ENCODE measurements around the gene ANKRD13B. TPM values are rescaled to one million over a fixed set of nuclear protein-coding genes. Genes with fewer than 3 reads are reported as not detected.
"Not testable (repeated sequence)": the region's sequence is repeated elsewhere in the genome, so short reads cannot be mapped to it uniquely, and the experiment has no call there.

ANKRD13B gene
- total RNA-seq, 1 experiment from 2014 or later: 31.4 TPM

DNA sequence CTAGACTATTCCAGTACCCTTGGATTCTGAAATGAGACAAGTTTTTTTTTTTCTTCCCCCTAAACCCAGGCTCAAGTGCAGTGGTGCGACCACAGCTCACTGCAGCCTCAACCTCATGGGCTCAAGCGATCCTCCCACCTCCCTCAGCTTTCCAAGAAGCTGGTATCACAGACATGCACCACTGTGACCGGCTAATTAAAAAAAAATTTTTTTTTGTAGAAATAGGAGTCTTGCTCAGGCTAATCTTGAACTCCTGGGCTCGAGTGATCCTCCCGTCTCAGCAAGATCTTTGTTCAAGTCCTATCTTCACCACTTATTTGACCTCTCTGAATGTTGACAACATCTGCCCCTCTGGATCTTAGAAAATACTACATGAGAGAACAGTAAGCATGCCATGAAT lies 56.4 kb downstream of the ANKRD13B start:
- H3K4me1 ChIP-seq (ENCODE audit: control insufficient read depth, insufficient read depth, low read length): no peaks in the 10 kb centered on the region
- H3K36me3 ChIP-seq (ENCODE audit: control insufficient read depth, insufficient read depth, low read length): no peaks in the 10 kb centered on the region
- BruUV-seq (replicated peaks): no TSS peak
- intact Hi-C loops (cut with micrococcal nuclease; ENCODE audit: unreplicated experiment) (no loop called here), in situ Hi-C loops (cut with HindIII; ENCODE audit: low pct_unique_long_range_greater_than_20kb, low sequenced_read_pairs) (no loop called here)
- ATAC-seq (no peak), DNase-seq (ENCODE audit: low read depth, low spot score) (no peak)
- ChIA-PET POLR2A (no interaction called here), CTCF (no interaction called here)
- TF ChIP-seq, protein P1, sequence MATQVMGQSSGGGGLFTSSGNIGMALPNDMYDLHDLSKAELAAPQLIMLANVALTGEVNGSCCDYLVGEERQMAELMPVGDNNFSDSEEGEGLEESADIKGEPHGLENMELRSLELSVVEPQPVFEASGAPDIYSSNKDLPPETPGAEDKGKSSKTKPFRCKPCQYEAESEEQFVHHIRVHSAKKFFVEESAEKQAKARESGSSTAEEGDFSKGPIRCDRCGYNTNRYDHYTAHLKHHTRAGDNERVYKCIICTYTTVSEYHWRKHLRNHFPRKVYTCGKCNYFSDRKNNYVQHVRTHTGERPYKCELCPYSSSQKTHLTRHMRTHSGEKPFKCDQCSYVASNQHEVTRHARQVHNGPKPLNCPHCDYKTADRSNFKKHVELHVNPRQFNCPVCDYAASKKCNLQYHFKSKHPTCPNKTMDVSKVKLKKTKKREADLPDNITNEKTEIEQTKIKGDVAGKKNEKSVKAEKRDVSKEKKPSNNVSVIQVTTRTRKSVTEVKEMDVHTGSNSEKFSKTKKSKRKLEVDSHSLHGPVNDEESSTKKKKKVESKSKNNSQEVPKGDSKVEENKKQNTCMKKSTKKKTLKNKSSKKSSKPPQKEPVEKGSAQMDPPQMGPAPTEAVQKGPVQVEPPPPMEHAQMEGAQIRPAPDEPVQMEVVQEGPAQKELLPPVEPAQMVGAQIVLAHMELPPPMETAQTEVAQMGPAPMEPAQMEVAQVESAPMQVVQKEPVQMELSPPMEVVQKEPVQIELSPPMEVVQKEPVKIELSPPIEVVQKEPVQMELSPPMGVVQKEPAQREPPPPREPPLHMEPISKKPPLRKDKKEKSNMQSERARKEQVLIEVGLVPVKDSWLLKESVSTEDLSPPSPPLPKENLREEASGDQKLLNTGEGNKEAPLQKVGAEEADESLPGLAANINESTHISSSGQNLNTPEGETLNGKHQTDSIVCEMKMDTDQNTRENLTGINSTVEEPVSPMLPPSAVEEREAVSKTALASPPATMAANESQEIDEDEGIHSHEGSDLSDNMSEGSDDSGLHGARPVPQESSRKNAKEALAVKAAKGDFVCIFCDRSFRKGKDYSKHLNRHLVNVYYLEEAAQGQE (IDR thresholded peaks at IDR 0.05; ENCODE audit: insufficient read depth in 1 of 2, low read depth in 2 of 2, low read length in 1 of 2): no peak
- TF ChIP-seq POLR2AphosphoS5 (IDR thresholded peaks at IDR 0.05; ENCODE audit: low read depth, low read length) (no peak), TCF7L2 (IDR thresholded peaks at IDR 0.05; ENCODE audit: low read depth, low read length) (no peak), SIN3A (IDR thresholded peaks at IDR 0.05; ENCODE audit: borderline replicate concordance, insufficient read depth, low read depth, low read length) (no peak)
- no peak overlapping the region for H3K4me3 ChIP-seq (ENCODE audit: low read depth in 2 of 2, low read length in 2 of 2)
- H3K9me3 ChIP-seq (ENCODE audit: control insufficient read depth, insufficient read depth, low read depth, low read length): no peaks in the 10 kb centered on the region
- H3K27ac ChIP-seq (ENCODE audit: low read length): no peak overlapping the region
- no peaks in the 10 kb centered on the region for H3K27me3 ChIP-seq (ENCODE audit: control insufficient read depth, insufficient read depth, low read length)

DNA sequence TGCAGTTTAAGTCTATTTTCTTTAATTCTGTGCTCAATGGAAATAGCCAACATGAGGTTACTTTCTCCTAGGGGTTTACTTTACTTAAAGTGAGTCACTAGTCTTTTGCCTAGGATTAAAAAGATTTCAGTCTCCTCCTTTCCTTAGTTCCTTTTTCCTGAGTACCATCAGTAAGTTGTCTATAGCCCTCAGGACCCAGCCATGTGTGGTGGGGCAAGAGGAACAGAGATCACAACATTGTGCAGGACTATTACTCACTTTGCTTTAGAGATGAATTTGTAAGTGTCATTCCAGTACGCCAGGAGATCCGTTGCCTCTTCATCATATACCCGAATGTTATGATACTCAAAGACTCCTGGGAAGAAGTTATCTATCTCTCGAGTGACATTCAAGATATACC lies 57.5 kb downstream of the ANKRD13B start:
- in situ Hi-C loops (cut with HindIII; ENCODE audit: low pct_unique_long_range_greater_than_20kb, low sequenced_read_pairs): no loop called here

DNA sequence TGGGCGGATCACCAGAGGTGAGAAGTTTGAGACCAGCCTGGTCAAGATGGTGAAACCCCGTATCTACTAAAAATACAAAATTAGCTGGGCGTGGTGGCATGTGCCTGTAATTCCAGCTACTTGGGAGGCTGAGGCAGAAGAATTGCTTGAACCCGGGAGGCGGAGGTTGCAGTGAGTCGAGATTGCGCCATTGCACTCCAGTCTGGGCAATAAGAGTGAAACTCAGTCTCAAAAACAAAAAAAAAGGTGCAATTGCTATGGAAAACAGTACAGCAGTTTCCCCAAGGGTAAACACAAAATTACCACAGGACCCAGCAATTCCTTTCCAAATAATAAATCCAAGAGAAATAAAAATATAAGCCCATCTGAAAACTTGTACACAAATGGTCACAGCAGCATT lies 59.0 kb downstream of the ANKRD13B start:
- intact Hi-C loops (cut with micrococcal nuclease; ENCODE audit: unreplicated experiment); H3K4me1 ChIP-seq (ENCODE audit: control insufficient read depth, insufficient read depth, low read length); CTCF ChIA-PET; in situ Hi-C loops (cut with HindIII; ENCODE audit: low pct_unique_long_range_greater_than_20kb, low sequenced_read_pairs); H3K27me3 ChIP-seq (ENCODE audit: control insufficient read depth, insufficient read depth, low read length); ATAC-seq; H3K36me3 ChIP-seq (ENCODE audit: control insufficient read depth, insufficient read depth, low read length); H3K4me3 ChIP-seq (ENCODE audit: low read depth in 2 of 2, low read length in 2 of 2); BruUV-seq (replicated peaks); DNase-seq (ENCODE audit: low read depth, low spot score); H3K9me3 ChIP-seq (ENCODE audit: control insufficient read depth, insufficient read depth, low read depth, low read length); H3K27ac ChIP-seq (ENCODE audit: low read length): not testable (repeated sequence)
- POLR2A ChIA-PET: interaction anchor here (0.6 kb wide), 1 partner anchor 129 kb away, joined by 8 read pairs; no protein-coding TSS in a partner anchor

More for the DNA sequence above, 57.5 kb downstream of the ANKRD13B start:
- Histone ChIP-seq H3K36me3 (ENCODE audit: control insufficient read depth, insufficient read depth, low read length) (no peaks in the 10 kb centered on the region), H3K4me3 (ENCODE audit: low read depth in 2 of 2, low read length in 2 of 2) (no peak overlapping the region), H3K9me3 (ENCODE audit: control insufficient read depth, insufficient read depth, low read depth, low read length) (no peaks in the 10 kb centered on the region), H3K27me3 (ENCODE audit: control insufficient read depth, insufficient read depth, low read length) (no peaks in the 10 kb centered on the region), H3K4me1 (ENCODE audit: control insufficient read depth, insufficient read depth, low read length) (no peaks in the 10 kb centered on the region), H3K27ac (ENCODE audit: low read length) (no peak overlapping the region)
- intact Hi-C loops (cut with micrococcal nuclease; ENCODE audit: unreplicated experiment): no loop called here
- ATAC-seq (no peak), DNase-seq (ENCODE audit: low read depth, low spot score) (no peak)
- ChIA-PET POLR2A (no interaction called here), CTCF (no interaction called here)
- BruUV-seq (replicated peaks): no TSS peak
- no peak for TF ChIP-seq POLR2AphosphoS5 (IDR thresholded peaks at IDR 0.05; ENCODE audit: low read depth, low read length)

DNA sequence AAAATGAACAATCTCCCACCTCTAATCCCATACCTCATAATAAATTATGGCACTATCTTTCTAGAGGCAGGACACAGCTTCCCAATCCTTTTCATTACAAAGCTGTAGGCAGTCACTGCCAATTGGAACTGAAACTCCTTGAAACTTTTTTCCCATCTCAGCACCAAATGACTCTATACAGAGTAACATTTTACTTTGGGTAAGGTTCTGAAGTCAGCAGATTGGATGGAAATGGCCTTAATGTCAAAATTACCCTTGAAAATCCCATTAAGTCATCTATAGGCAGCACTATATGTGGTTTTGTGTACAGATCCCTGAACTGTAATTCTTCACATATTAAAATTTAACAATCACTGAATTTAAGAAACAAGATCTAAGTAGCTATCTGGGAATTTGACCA lies 60.0 kb downstream of the ANKRD13B start:
- no peak for TF ChIP-seq POLR2AphosphoS5 (IDR thresholded peaks at IDR 0.05; ENCODE audit: low read depth, low read length)
- TF ChIP-seq, protein P2, sequence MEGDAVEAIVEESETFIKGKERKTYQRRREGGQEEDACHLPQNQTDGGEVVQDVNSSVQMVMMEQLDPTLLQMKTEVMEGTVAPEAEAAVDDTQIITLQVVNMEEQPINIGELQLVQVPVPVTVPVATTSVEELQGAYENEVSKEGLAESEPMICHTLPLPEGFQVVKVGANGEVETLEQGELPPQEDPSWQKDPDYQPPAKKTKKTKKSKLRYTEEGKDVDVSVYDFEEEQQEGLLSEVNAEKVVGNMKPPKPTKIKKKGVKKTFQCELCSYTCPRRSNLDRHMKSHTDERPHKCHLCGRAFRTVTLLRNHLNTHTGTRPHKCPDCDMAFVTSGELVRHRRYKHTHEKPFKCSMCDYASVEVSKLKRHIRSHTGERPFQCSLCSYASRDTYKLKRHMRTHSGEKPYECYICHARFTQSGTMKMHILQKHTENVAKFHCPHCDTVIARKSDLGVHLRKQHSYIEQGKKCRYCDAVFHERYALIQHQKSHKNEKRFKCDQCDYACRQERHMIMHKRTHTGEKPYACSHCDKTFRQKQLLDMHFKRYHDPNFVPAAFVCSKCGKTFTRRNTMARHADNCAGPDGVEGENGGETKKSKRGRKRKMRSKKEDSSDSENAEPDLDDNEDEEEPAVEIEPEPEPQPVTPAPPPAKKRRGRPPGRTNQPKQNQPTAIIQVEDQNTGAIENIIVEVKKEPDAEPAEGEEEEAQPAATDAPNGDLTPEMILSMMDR (IDR thresholded peaks at IDR 0.05): no peak
- no peak for TF ChIP-seq TCF7L2 (IDR thresholded peaks at IDR 0.05; ENCODE audit: low read depth, low read length)
- no peak for TF ChIP-seq SIN3A (IDR thresholded peaks at IDR 0.05; ENCODE audit: borderline replicate concordance, insufficient read depth, low read depth, low read length)
- TF ChIP-seq, protein P1 (IDR thresholded peaks at IDR 0.05; ENCODE audit: insufficient read depth in 1 of 2, low read depth in 2 of 2, low read length in 1 of 2): no peak
- no peaks in the 10 kb centered on the region for H3K4me1 ChIP-seq (ENCODE audit: control insufficient read depth, insufficient read depth, low read length)
- DNase-seq (ENCODE audit: low read depth, low spot score): no peak
- in situ Hi-C loops (cut with HindIII; ENCODE audit: low pct_unique_long_range_greater_than_20kb, low sequenced_read_pairs): no loop called here
- no peaks in the 10 kb centered on the region for H3K9me3 ChIP-seq (ENCODE audit: control insufficient read depth, insufficient read depth, low read depth, low read length)
- no peaks in the 10 kb centered on the region for H3K27me3 ChIP-seq (ENCODE audit: control insufficient read depth, insufficient read depth, low read length)
- H3K4me3 ChIP-seq (ENCODE audit: low read depth in 2 of 2, low read length in 2 of 2): no peak overlapping the region
- H3K36me3 ChIP-seq (ENCODE audit: control insufficient read depth, insufficient read depth, low read length): no peaks in the 10 kb centered on the region
- no peak for ATAC-seq
- BruUV-seq (replicated peaks): no TSS peak
- ChIA-PET POLR2A (no interaction called here), CTCF (no interaction called here)
- no peak overlapping the region for H3K27ac ChIP-seq (ENCODE audit: low read length)
- intact Hi-C loops (cut with micrococcal nuclease; ENCODE audit: unreplicated experiment): no loop called here
